Activated CD4-positive, alpha-beta T cell treated with anti-CD3 and anti-CD28 coated beads for 24 hours (primary cell): ENCODE measurements around the gene NADSYN1.

Source experiments
- DNase-seq, 2 donors: peaks; one replicate each; pipeline ENCODE4 v3.0.0-alpha.2; 2020; ENCODE audit warnings: low read depth in 2 of 2

The NADSYN1 gene

GRCh38 chr11:71451596-71452198 is 1.3 kb upstream of the NADSYN1 start:
- no peak for DNase-seq

- no peak for DNase-seq
These were observed 585 bp upstream of the NADSYN1 start for GRCh38 chr11:71452199-71453036.

- no peak for DNase-seq
These were observed 908 bp downstream of the NADSYN1 start for GRCh38 chr11:71453918-71454304.

GRCh38 chr11:71454470-71455113 is 1.6 kb downstream of the NADSYN1 start:
- no peak for DNase-seq

GRCh38 chr11:71456294-71456693 is 3.3 kb downstream of the NADSYN1 start:
- DNase-seq: no peak

GRCh38 chr11:71456831-71457230 is 3.8 kb downstream of the NADSYN1 start:
- no peak for DNase-seq

- DNase-seq: no peak
These were observed 5.4 kb downstream of the NADSYN1 start for GRCh38 chr11:71458146-71459070.

GRCh38 chr11:71459076-71459766 is 6.2 kb downstream of the NADSYN1 start:
- no peak for DNase-seq

GRCh38 chr11:71459767-71460320 is 6.8 kb downstream of the NADSYN1 start:
- no peak for DNase-seq

- DNase-seq: no peak
These were observed 8.7 kb downstream of the NADSYN1 start for GRCh38 chr11:71461696-71462095.

- DNase-seq: no peak
These were observed 9.7 kb downstream of the NADSYN1 start for GRCh38 chr11:71462726-71463125.

- DNase-seq: no peak
These were observed 10.6 kb downstream of the NADSYN1 start for GRCh38 chr11:71463331-71464211.

GRCh38 chr11:71465054-71465453 is 12.1 kb downstream of the NADSYN1 start:
- no peak for DNase-seq

GRCh38 chr11:71466358-71466757 is 13.4 kb downstream of the NADSYN1 start:
- DNase-seq: no peak

- DNase-seq: no peak
These were observed 14.2 kb downstream of the NADSYN1 start for GRCh38 chr11:71467164-71467563.

GRCh38 chr11:71470946-71471345 is 17.9 kb downstream of the NADSYN1 start:
- DNase-seq: no peak

GRCh38 chr11:71472357-71472885 is 19.4 kb downstream of the NADSYN1 start:
- DNase-seq: no peak

GRCh38 chr11:71472941-71473792 is 20.2 kb downstream of the NADSYN1 start:
- no peak for DNase-seq

- DNase-seq: no peak
These were observed 20.7 kb downstream of the NADSYN1 start for GRCh38 chr11:71473793-71474080.
